ENCODE measurements around the gene KLK14. TPM values are rescaled to one million over a fixed set of nuclear protein-coding genes. Genes with fewer than 3 reads are reported as not detected.

KLK14 gene
- total and polyA plus RNA-seq, 2 experiments from 2014 or later: 0.42 TPM; not detected in 1

DNA sequence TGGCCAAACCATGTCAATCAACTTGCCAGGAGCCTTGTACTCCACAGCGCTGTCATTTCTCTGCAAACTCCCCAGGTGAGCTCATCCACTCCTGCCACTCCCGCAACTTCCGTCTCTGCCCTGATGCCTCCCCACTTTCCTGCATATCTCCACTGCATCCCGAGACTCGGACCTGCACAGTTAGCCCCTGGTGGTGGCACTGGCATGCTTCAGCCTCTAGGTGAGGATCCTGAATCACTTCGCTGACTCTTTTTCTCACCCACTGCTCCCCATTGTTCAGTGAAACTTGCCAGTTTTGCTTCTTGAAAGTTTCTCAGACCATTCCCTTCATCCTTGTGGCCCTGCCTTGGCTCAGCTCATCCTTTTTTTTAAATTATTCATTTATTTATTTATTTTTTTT lies 28.9 kb upstream of the KLK14 start:
- H2AFZ ChIP-seq: no peak overlapping the region
- peaks cover 9% of the 10 kb centered on the region for H3K27me3 Mint-ChIP-seq (ENCODE audit: insufficient read depth, low read depth, poor library complexity)
- no peaks in the 10 kb centered on the region for H3K36me3 ChIP-seq (ENCODE audit: insufficient read depth)
- peaks cover 8% of the 10 kb centered on the region; the same call in 1 of the 2 replicates for H3K79me2 ChIP-seq (replicated peaks; ENCODE audit: insufficient read depth)
- H3K4me2 ChIP-seq: no peak overlapping the region
- H3K27ac Mint-ChIP-seq: no peak overlapping the region
- no peaks in the 10 kb centered on the region for H3K9me2 ChIP-seq (ENCODE audit: insufficient read depth)
- no peak overlapping the region for H3K4me3 Mint-ChIP-seq
- H4K20me1 ChIP-seq (replicated peaks; ENCODE audit: insufficient read depth): no peaks in the 10 kb centered on the region; the same call in 1 of the 2 replicates
- TF ChIP-seq JUNB (IDR thresholded peaks at IDR 0.05; ENCODE audit: unreplicated experiment): no peak
- TF ChIP-seq, protein P1, sequence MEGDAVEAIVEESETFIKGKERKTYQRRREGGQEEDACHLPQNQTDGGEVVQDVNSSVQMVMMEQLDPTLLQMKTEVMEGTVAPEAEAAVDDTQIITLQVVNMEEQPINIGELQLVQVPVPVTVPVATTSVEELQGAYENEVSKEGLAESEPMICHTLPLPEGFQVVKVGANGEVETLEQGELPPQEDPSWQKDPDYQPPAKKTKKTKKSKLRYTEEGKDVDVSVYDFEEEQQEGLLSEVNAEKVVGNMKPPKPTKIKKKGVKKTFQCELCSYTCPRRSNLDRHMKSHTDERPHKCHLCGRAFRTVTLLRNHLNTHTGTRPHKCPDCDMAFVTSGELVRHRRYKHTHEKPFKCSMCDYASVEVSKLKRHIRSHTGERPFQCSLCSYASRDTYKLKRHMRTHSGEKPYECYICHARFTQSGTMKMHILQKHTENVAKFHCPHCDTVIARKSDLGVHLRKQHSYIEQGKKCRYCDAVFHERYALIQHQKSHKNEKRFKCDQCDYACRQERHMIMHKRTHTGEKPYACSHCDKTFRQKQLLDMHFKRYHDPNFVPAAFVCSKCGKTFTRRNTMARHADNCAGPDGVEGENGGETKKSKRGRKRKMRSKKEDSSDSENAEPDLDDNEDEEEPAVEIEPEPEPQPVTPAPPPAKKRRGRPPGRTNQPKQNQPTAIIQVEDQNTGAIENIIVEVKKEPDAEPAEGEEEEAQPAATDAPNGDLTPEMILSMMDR (conservative IDR thresholded peaks at IDR 0.05; ENCODE audit: low read depth in 2 of 2): peak; percentile 45 to 52
- TF ChIP-seq, protein P2, sequence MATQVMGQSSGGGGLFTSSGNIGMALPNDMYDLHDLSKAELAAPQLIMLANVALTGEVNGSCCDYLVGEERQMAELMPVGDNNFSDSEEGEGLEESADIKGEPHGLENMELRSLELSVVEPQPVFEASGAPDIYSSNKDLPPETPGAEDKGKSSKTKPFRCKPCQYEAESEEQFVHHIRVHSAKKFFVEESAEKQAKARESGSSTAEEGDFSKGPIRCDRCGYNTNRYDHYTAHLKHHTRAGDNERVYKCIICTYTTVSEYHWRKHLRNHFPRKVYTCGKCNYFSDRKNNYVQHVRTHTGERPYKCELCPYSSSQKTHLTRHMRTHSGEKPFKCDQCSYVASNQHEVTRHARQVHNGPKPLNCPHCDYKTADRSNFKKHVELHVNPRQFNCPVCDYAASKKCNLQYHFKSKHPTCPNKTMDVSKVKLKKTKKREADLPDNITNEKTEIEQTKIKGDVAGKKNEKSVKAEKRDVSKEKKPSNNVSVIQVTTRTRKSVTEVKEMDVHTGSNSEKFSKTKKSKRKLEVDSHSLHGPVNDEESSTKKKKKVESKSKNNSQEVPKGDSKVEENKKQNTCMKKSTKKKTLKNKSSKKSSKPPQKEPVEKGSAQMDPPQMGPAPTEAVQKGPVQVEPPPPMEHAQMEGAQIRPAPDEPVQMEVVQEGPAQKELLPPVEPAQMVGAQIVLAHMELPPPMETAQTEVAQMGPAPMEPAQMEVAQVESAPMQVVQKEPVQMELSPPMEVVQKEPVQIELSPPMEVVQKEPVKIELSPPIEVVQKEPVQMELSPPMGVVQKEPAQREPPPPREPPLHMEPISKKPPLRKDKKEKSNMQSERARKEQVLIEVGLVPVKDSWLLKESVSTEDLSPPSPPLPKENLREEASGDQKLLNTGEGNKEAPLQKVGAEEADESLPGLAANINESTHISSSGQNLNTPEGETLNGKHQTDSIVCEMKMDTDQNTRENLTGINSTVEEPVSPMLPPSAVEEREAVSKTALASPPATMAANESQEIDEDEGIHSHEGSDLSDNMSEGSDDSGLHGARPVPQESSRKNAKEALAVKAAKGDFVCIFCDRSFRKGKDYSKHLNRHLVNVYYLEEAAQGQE (IDR thresholded peaks at IDR 0.05; ENCODE audit: unreplicated experiment): no peak
- H3F3A ChIP-seq (replicated peaks; ENCODE audit: low read depth): no peaks in the 10 kb centered on the region
- DNase-seq (ENCODE audit: low spot score) (peak; percentile 68), ATAC-seq (peak; percentile 9)
- H3K36me3 Mint-ChIP-seq (ENCODE audit: low read depth): no peaks in the 10 kb centered on the region
- no peak overlapping the region for H3K4me3 ChIP-seq
- no peaks in the 10 kb centered on the region for H3K27me3 ChIP-seq (ENCODE audit: insufficient read depth)
- no peaks in the 10 kb centered on the region; the same call in 2 of the 3 replicates for H3K9me3 Mint-ChIP-seq
- H3K4me1 ChIP-seq (ENCODE audit: insufficient read depth): peaks cover 8% of the 10 kb centered on the region; the same call in 1 of the 2 replicates
- peaks cover 5% of the 10 kb centered on the region for H3K4me1 Mint-ChIP-seq
- no peak overlapping the region for H3K27ac ChIP-seq (ENCODE audit: low read depth)

DNA sequence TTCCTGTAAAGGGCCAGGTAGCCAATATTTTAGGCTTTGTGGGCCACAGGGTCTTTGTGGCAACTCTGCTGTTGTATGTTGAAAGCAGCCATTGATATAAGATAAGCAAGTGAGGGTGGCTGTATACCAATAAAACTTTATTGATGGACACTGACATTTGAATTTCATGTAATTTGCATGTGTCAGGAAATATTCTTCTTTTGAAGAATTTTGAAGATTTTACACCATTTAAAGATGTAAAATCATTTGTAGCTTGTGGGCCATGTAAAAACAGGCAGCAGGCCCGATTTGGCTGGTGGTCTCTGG lies 27.9 kb upstream of the KLK14 start:
- H2AFZ ChIP-seq: no peak overlapping the region
- no peaks in the 10 kb centered on the region for H3K9me2 ChIP-seq (ENCODE audit: insufficient read depth)
- H3K27ac Mint-ChIP-seq: no peak overlapping the region
- H3K4me2 ChIP-seq: no peak overlapping the region
- 0 out of 3 replicates have a peak, but pooled peaks cover under 1% of the 10 kb centered on the region for H3K36me3 Mint-ChIP-seq (ENCODE audit: low read depth)
- no peak overlapping the region for H3K4me3 ChIP-seq
- H3F3A ChIP-seq (replicated peaks; ENCODE audit: low read depth): no peaks in the 10 kb centered on the region
- no peak overlapping the region for H3K27ac ChIP-seq (ENCODE audit: low read depth)
- ATAC-seq (no peak), DNase-seq (ENCODE audit: low spot score) (no peak)
- H3K27me3 ChIP-seq (ENCODE audit: insufficient read depth): no peaks in the 10 kb centered on the region
- peaks cover 8% of the 10 kb centered on the region; the same call in 1 of the 2 replicates for H3K4me1 ChIP-seq (ENCODE audit: insufficient read depth)
- no peak overlapping the region for H3K4me3 Mint-ChIP-seq
- peaks cover 5% of the 10 kb centered on the region for H3K4me1 Mint-ChIP-seq
- no peaks in the 10 kb centered on the region for H3K36me3 ChIP-seq (ENCODE audit: insufficient read depth)
- no peaks in the 10 kb centered on the region; the same call in 2 of the 3 replicates for H3K9me3 Mint-ChIP-seq
- H4K20me1 ChIP-seq (replicated peaks; ENCODE audit: insufficient read depth): no peaks in the 10 kb centered on the region; the same call in 1 of the 2 replicates
- H3K27me3 Mint-ChIP-seq (ENCODE audit: insufficient read depth, low read depth, poor library complexity): peaks cover 9% of the 10 kb centered on the region
- peaks cover 8% of the 10 kb centered on the region; the same call in 1 of the 2 replicates for H3K79me2 ChIP-seq (replicated peaks; ENCODE audit: insufficient read depth)
- TF ChIP-seq CREB1 (CRISPR knock-in tag; IDR thresholded peaks at IDR 0.05; ENCODE audit: low read depth): no peak
- TF ChIP-seq ZNF331 (CRISPR knock-in tag; IDR thresholded peaks at IDR 0.05; ENCODE audit: low read depth): no peak
- no peak for TF ChIP-seq ZNF114 (CRISPR knock-in tag; IDR thresholded peaks at IDR 0.05)
- no peak for TF ChIP-seq STAT1 (IDR thresholded peaks at IDR 0.05; ENCODE audit: unreplicated experiment)
- TF ChIP-seq, protein P1 (conservative IDR thresholded peaks at IDR 0.05; ENCODE audit: low read depth in 2 of 2): no peak
- TF ChIP-seq, protein P2 (IDR thresholded peaks at IDR 0.05; ENCODE audit: unreplicated experiment): no peak
- no peak for TF ChIP-seq JUNB (IDR thresholded peaks at IDR 0.05; ENCODE audit: unreplicated experiment)
- TF ChIP-seq POLR2AphosphoS5 (IDR thresholded peaks at IDR 0.05; ENCODE audit: low read depth): no peak
